HepG2 (cell line): Measurements from ENCODE around the gene SLC13A5. TPM values are rescaled to one million over a fixed set of nuclear protein-coding genes. Genes with fewer than 3 reads are reported as not detected.

Experiments
- AGO1 ChIP-seq: fragments of 200-400 bp; formaldehyde crosslinking; IDR thresholded peaks from 2 replicates; pipeline ENCODE4 v1.6.1; 2017; ENCODE audit warnings: mild to moderate bottlenecking, low read depth, low read length, moderate library complexity; ENCODE audit not compliant: poor library complexity, severe bottlenecking
- ARHGAP35 ChIP-seq: sonication (generic); formaldehyde crosslinking; IDR thresholded peaks from 2 replicates; pipeline ENCODE4 v1.9.0; 2022; ENCODE audit warnings: mild to moderate bottlenecking, inconsistent platforms, moderate library complexity, missing genetic modification reagents, borderline replicate concordance
- CENPBD1 ChIP-seq: sonication (generic); formaldehyde crosslinking; IDR thresholded peaks from 2 replicates; pipeline ENCODE4 v1.8.0; 2022; ENCODE audit warnings: missing genetic modification reagents, low read depth, mild to moderate bottlenecking, borderline replicate concordance
- ELF1 ChIP-seq: sonication (generic); formaldehyde crosslinking; IDR thresholded peaks from 2 replicates; pipeline ENCODE4 v1.4.0; 2020; ENCODE audit warnings: missing genetic modification reagents
- ETV5 ChIP-seq: IDR thresholded peaks from 2 replicates; pipeline ENCODE4 v1.6.1; 2018; ENCODE audit warnings: missing biosample characterization, missing genetic modification reagents, inconsistent platforms, borderline replicate concordance
- FOXC1 ChIP-seq: sonication (generic); formaldehyde crosslinking; IDR thresholded peaks from 2 replicates; pipeline ENCODE4 v1.8.0; 2022; ENCODE audit warnings: mild to moderate bottlenecking, missing genetic modification reagents, borderline replicate concordance
- GTF3A ChIP-seq: sonication (generic); formaldehyde crosslinking; conservative IDR thresholded peaks from 2 replicates; pipeline ENCODE4 v1.4.0; 2020; ENCODE audit warnings: mild to moderate bottlenecking, missing genetic modification reagents
- IRX3 ChIP-seq: sonication (generic); formaldehyde crosslinking; IDR thresholded peaks from 2 replicates; pipeline ENCODE4 v1.8.1; 2023; ENCODE audit warnings: mild to moderate bottlenecking, low read depth, missing genetic modification reagents, borderline replicate concordance
- JUNB ChIP-seq: sonication (generic); formaldehyde crosslinking; IDR thresholded peaks from 2 replicates; pipeline ENCODE4 v1.8.0; 2022; ENCODE audit warnings: missing genetic modification reagents, mild to moderate bottlenecking, borderline replicate concordance
- MED8 ChIP-seq: sonication (generic); formaldehyde crosslinking; IDR thresholded peaks from 2 replicates; pipeline ENCODE4 v1.8.1; 2023; ENCODE audit warnings: mild to moderate bottlenecking, missing genetic modification reagents; ENCODE audit not compliant: insufficient replicate concordance
- PHF8 ChIP-seq: sonication (generic); formaldehyde crosslinking; IDR thresholded peaks from 2 replicates; pipeline ENCODE4 v1.5.0; 2020; ENCODE audit warnings: missing genetic modification reagents
- PRPF4 ChIP-seq: fragments of 200-400 bp; formaldehyde crosslinking; IDR thresholded peaks from 2 replicates; pipeline ENCODE4 v1.6.1; 2016; ENCODE audit warnings: low read length, low read depth; ENCODE audit not compliant: poor library complexity, severe bottlenecking
- PTBP1 ChIP-seq: fragments of 200-400 bp; formaldehyde crosslinking; IDR thresholded peaks from 2 replicates; pipeline ENCODE4 v1.6.1; 2018; ENCODE audit warnings: low read length, low read depth; ENCODE audit not compliant: poor library complexity, severe bottlenecking
- RORA ChIP-seq: sonication (generic); formaldehyde crosslinking; IDR thresholded peaks from 2 replicates; pipeline ENCODE4 v1.5.0; 2020; ENCODE audit warnings: mild to moderate bottlenecking, missing genetic modification reagents, moderate library complexity
- SMAD3 ChIP-seq: sonication (generic); formaldehyde crosslinking; IDR thresholded peaks from 2 replicates; pipeline ENCODE4 v1.4.0; 2020; ENCODE audit warnings: missing genetic modification reagents
- TAF15 ChIP-seq: fragments of 200-400 bp; formaldehyde crosslinking; IDR thresholded peaks from one replicate; pipeline ENCODE4 v1.6.1; 2018; ENCODE audit warnings: mild to moderate bottlenecking, low read depth, low read length; ENCODE audit not compliant: poor library complexity, severe bottlenecking
- ZBTB7B ChIP-seq: sonication (generic); formaldehyde crosslinking; IDR thresholded peaks from 2 replicates; pipeline ENCODE4 v1.4.0; 2020; ENCODE audit warnings: missing genetic modification reagents
- ZFP90 ChIP-seq: sonication (generic); formaldehyde crosslinking; IDR thresholded peaks from 2 replicates; pipeline ENCODE4 v1.8.0; 2022; ENCODE audit warnings: missing genetic modification reagents, mild to moderate bottlenecking, inconsistent platforms, borderline replicate concordance
- ZNF280B ChIP-seq: sonication (generic); formaldehyde crosslinking; IDR thresholded peaks from 2 replicates; pipeline ENCODE4 v1.5.0; 2020; ENCODE audit warnings: missing genetic modification reagents, mild to moderate bottlenecking, borderline replicate concordance
- ZNF468 ChIP-seq: sonication (generic); formaldehyde crosslinking; IDR thresholded peaks from 2 replicates; pipeline ENCODE4 v1.8.0; 2022; ENCODE audit warnings: mild to moderate bottlenecking, moderate library complexity, missing genetic modification reagents
- ZNF546 ChIP-seq: sonication (generic); formaldehyde crosslinking; conservative IDR thresholded peaks from 2 replicates; pipeline ENCODE4 v1.8.1; 2023; ENCODE audit warnings: mild to moderate bottlenecking, missing genetic modification reagents
- ZNF75D ChIP-seq: sonication (generic); formaldehyde crosslinking; IDR thresholded peaks from 2 replicates; pipeline ENCODE4 v1.8.1; 2023; ENCODE audit warnings: missing genetic modification reagents, mild to moderate bottlenecking, borderline replicate concordance
- ZNF761 ChIP-seq: sonication (generic); formaldehyde crosslinking; conservative IDR thresholded peaks from 2 replicates; pipeline ENCODE4 v1.4.0; 2020; ENCODE audit warnings: mild to moderate bottlenecking, missing genetic modification reagents
- ZNF781 ChIP-seq: sonication (generic); formaldehyde crosslinking; IDR thresholded peaks from 2 replicates; pipeline ENCODE4 v1.5.1; 2020; ENCODE audit warnings: borderline replicate concordance, mild to moderate bottlenecking, missing genetic modification reagents; ENCODE audit errors: not compliant biosample characterization
- ZNF878 ChIP-seq: sonication (generic); formaldehyde crosslinking; IDR thresholded peaks from 2 replicates; pipeline ENCODE4 v1.8.1; 2023; ENCODE audit warnings: mild to moderate bottlenecking, missing genetic modification reagents, moderate library complexity
- ZSCAN22 ChIP-seq: sonication (generic); formaldehyde crosslinking; IDR thresholded peaks from 2 replicates; pipeline ENCODE4 v1.4.0; 2020; ENCODE audit warnings: mild to moderate bottlenecking, missing genetic modification reagents
- polyA plus RNA-seq, 8 experiments: library from polyadenylated mRNA; depleted of rRNA in 3 of 8; stranded (reverse) in 7 of 8; unstranded in 1 of 8; fragments of >200 nt; fragmentation: Illumina TruSeq in 4 of 8; extraction: Trizol in 4 of 8; gene quantifications; 2 replicates each; pipeline versions ENCODE4 v1.2.1 to v1.2.3, GENCODE V29; 2011 to 2016; ENCODE audit warnings: low read depth in 4 of 8, missing spikeins in 1 of 8, mixed read lengths in 1 of 8; ENCODE audit not compliant: insufficient read depth in 1 of 8
- total RNA-seq, 5 experiments: library from RNA; depleted of rRNA; stranded (reverse); fragments of >200 nt; fragmentation: Illumina TruSeq; extraction: Trizol; gene quantifications; 2 replicates each; pipeline ENCODE4 v1.2.3, GENCODE V29; 2016; ENCODE audit warnings: low read depth in 1 of 5
- TF ChIP-seq, protein P1 (sequence below): sonication (generic); formaldehyde crosslinking; IDR thresholded peaks from 2 replicates; pipeline ENCODE4 v1.5.1; 2020; ENCODE audit warnings: missing genetic modification reagents, mild to moderate bottlenecking, borderline replicate concordance

SLC13A5 gene
- total and polyA plus RNA-seq, 2 of the 13 experiments (the other 11 are each of a cell fraction or from before 2014, with no cell fraction given): 42.8 to 310 TPM

GRCh38 chr17:6651919-6652452 is 61.2 kb downstream of the SLC13A5 start (continued):
- TF ChIP-seq MED8 (CRISPR knock-in tag) (peak; percentile 68), JUNB (CRISPR knock-in tag) (peak; percentile 91), ZNF468 (CRISPR knock-in tag) (peak; percentile 98), PHF8 (CRISPR knock-in tag) (peak; percentile 73; the same call in 1 of the 2 replicates), ZNF781 (CRISPR knock-in tag) (peak; percentile 100), ZNF280B (CRISPR knock-in tag) (peak; percentile 96), RORA (CRISPR knock-in tag) (no peak), ZBTB7B (CRISPR knock-in tag) (peak; percentile 82), IRX3 (CRISPR knock-in tag) (peak; percentile 99), SMAD3 (CRISPR knock-in tag) (peak; percentile 56; the same call in 1 of the 2 replicates), ZNF75D (CRISPR knock-in tag) (peak; percentile 97), ETV5 (CRISPR knock-in tag) (no peak), ZFP90 (CRISPR knock-in tag) (peak; percentile 97; the same call in 1 of the 2 replicates), PRPF4 (no peak), PTBP1 (no peak), ZSCAN22 (peak; percentile 80; the same call in 1 of the 2 replicates), ARHGAP35 (peak; percentile 99), ZNF546 (CRISPR knock-in tag) (peak; percentile 93), AGO1 (peak; percentile 29), ZNF878 (CRISPR knock-in tag) (peak; percentile 72; the same call in 1 of the 2 replicates), FOXC1 (CRISPR knock-in tag) (peak; percentile 99), GTF3A (CRISPR knock-in tag) (no peak), ELF1 (CRISPR knock-in tag) (no peak), TAF15 (no peak), CENPBD1 (CRISPR knock-in tag) (no peak; the same call in 1 of the 2 replicates), ZNF761 (CRISPR knock-in tag) (peak; percentile 98)
- TF ChIP-seq, protein P1, sequence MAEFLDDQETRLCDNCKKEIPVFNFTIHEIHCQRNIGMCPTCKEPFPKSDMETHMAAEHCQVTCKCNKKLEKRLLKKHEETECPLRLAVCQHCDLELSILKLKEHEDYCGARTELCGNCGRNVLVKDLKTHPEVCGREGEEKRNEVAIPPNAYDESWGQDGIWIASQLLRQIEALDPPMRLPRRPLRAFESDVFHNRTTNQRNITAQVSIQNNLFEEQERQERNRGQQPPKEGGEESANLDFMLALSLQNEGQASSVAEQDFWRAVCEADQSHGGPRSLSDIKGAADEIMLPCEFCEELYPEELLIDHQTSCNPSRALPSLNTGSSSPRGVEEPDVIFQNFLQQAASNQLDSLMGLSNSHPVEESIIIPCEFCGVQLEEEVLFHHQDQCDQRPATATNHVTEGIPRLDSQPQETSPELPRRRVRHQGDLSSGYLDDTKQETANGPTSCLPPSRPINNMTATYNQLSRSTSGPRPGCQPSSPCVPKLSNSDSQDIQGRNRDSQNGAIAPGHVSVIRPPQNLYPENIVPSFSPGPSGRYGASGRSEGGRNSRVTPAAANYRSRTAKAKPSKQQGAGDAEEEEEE: no peak
